IMR-90 (cell line): ENCODE data around the gene ARL10. TPM values are rescaled to one million over a fixed set of nuclear protein-coding genes. Genes with fewer than 3 reads are reported as not detected.
A peak's percentile ranks its signal among the peaks of the same experiment; 100 is the strongest.

Experiments used
- ATAC-seq: fragments of 200-7000 bp; cut with Tn5 transposase; 2 replicates; pipeline ENCODE4 v1.9.1; 2020; ENCODE audit warnings: low read depth, mild to moderate bottlenecking, moderate library complexity
- BruUV-seq: library from RNA; stranded (reverse); fragments of 400-500 nt; replicated peaks from 2 replicates; lab custom pipeline; 2021; lab: Mats Ljungman, UMichigan
- CTCF ChIA-PET: fragments of 300-600 bp; formaldehyde crosslinking; extraction: SDS; loops from one replicate; lab custom pipeline; 2021; ENCODE audit warnings: antibody characterized with exemption; lab: Yijun Ruan, JAX
- POLR2A ChIA-PET: fragments of 300-600 bp; sonication (Branson Sonifier 250); formaldehyde crosslinking; loops from one replicate; lab custom pipeline; 2022; ENCODE audit warnings: antibody characterized with exemption; ENCODE audit not compliant: unreplicated experiment; lab: Charles Lee
- DNase-seq: peaks from one replicate; pipeline ENCODE4 v3.0.0; 2013
- H2AFZ ChIP-seq: replicated peaks from 2 replicates; pipeline ENCODE3; 2013; ENCODE audit warnings: low read length, mild to moderate bottlenecking; ENCODE audit not compliant: poor library complexity
- H2AK5ac ChIP-seq: 2 replicates; pipeline ENCODE4 v1.6.1; 2013; ENCODE audit warnings: low read depth, low read length, inconsistent platforms
- H2AK9ac ChIP-seq: replicated peaks from 2 replicates; pipeline ENCODE3; 2013; ENCODE audit warnings: mild to moderate bottlenecking, low read depth, low read length, moderate library complexity; ENCODE audit not compliant: poor library complexity
- H2BK120ac ChIP-seq: 2 replicates; pipeline ENCODE4 v1.6.1; 2013; ENCODE audit warnings: low read depth, low read length, inconsistent platforms
- H2BK15ac ChIP-seq: 3 replicates; pipeline ENCODE4 v1.6.1; 2013; ENCODE audit warnings: low read depth, low read length, inconsistent platforms
- H2BK20ac ChIP-seq: 2 replicates; pipeline ENCODE4 v1.6.1; 2013; ENCODE audit warnings: low read depth, mild to moderate bottlenecking, inconsistent platforms, low read length, moderate library complexity
- H2BK5ac ChIP-seq: 2 replicates; pipeline ENCODE4 v1.6.1; 2013; ENCODE audit warnings: mild to moderate bottlenecking, low read depth, low read length, inconsistent platforms; ENCODE audit not compliant: poor library complexity, severe bottlenecking
- H3K14ac ChIP-seq: replicated peaks from 2 replicates; pipeline ENCODE4 v1.6.1; 2013; ENCODE audit warnings: low read depth, low read length, inconsistent platforms
- H3K18ac ChIP-seq: 2 replicates; pipeline ENCODE4 v1.6.1; 2013; ENCODE audit warnings: low read depth, low read length, control low read depth
- H3K23ac ChIP-seq: 2 replicates; pipeline ENCODE4 v1.6.1; 2013; ENCODE audit warnings: low read depth, low read length, inconsistent platforms
- H3K27ac ChIP-seq: 2 replicates; pipeline ENCODE4 v1.5.1; 2013; ENCODE audit warnings: mild to moderate bottlenecking, control low read depth, low read length; ENCODE audit not compliant: insufficient read depth
- H3K27me3 ChIP-seq: 2 replicates; pipeline ENCODE4 v1.6.1; 2013; ENCODE audit warnings: low read length; ENCODE audit not compliant: control insufficient read depth, insufficient read depth
- H3K36me3 ChIP-seq: 2 replicates; pipeline ENCODE4 v1.6.1; 2013; ENCODE audit warnings: low read length, mixed read lengths; ENCODE audit not compliant: control insufficient read depth, insufficient read depth
- H3K4ac ChIP-seq: 2 replicates; pipeline ENCODE4 v1.6.1; 2013; ENCODE audit warnings: low read depth, low read length, inconsistent platforms
- H3K4me1 ChIP-seq: 2 replicates; pipeline ENCODE4 v1.6.1; 2013; ENCODE audit warnings: low read length, mixed read lengths; ENCODE audit not compliant: control insufficient read depth, insufficient read depth
- H3K4me2 ChIP-seq: 2 replicates; pipeline ENCODE4 v1.6.1; 2013; ENCODE audit warnings: low read depth, mild to moderate bottlenecking, control low read depth, low read length, moderate library complexity
- H3K4me3 ChIP-seq: 2 replicates; pipeline ENCODE4 v1.5.1; 2013; ENCODE audit warnings: low read depth, mild to moderate bottlenecking, control low read depth, low read length, moderate library complexity; ENCODE audit not compliant: insufficient read depth
- H3K56ac ChIP-seq: 2 replicates; pipeline ENCODE4 v1.6.1; 2013; ENCODE audit warnings: low read length, inconsistent platforms; ENCODE audit not compliant: insufficient read depth; ENCODE audit errors: extremely low read depth
- H3K79me1 ChIP-seq, 2 experiments: 2 replicates each; pipeline ENCODE4 v1.6.1; 2013; ENCODE audit warnings: low read length in 2 of 2, inconsistent platforms in 1 of 2, low read depth in 1 of 2
- H3K9ac ChIP-seq: 2 replicates; pipeline ENCODE4 v1.6.1; 2013; ENCODE audit warnings: low read depth, low read length, control low read depth
- H3K9me1 ChIP-seq: 2 replicates; pipeline ENCODE4 v1.6.1; 2013; ENCODE audit warnings: low read length, inconsistent platforms; ENCODE audit not compliant: insufficient read depth
- H3K9me3 ChIP-seq: 2 replicates; pipeline ENCODE4 v1.6.1; 2013; ENCODE audit warnings: low read length; ENCODE audit not compliant: control insufficient read depth, insufficient read depth
- H4K20me1 ChIP-seq: 2 replicates; pipeline ENCODE4 v1.6.1; 2013; ENCODE audit warnings: low read length, inconsistent platforms; ENCODE audit not compliant: insufficient read depth
- H4K5ac ChIP-seq: 2 replicates; pipeline ENCODE4 v1.6.1; 2013; ENCODE audit warnings: mild to moderate bottlenecking, low read depth, low read length, control low read depth
- H4K8ac ChIP-seq, 2 experiments: 2 replicates each; pipeline ENCODE4 v1.6.1; 2013; ENCODE audit warnings: low read depth in 2 of 2, low read length in 2 of 2, control low read depth in 1 of 2, inconsistent platforms in 1 of 2
- H4K91ac ChIP-seq: 2 replicates; pipeline ENCODE4 v1.6.1; 2013; ENCODE audit warnings: low read depth, low read length, inconsistent platforms; ENCODE audit not compliant: insufficient read depth
- BHLHE40 ChIP-seq: fragments of 150-350 bp; IDR thresholded peaks from 2 replicates; pipeline ENCODE4 v1.6.1; 2016; ENCODE audit warnings: mild to moderate bottlenecking, low read depth, low read length
- CEBPB ChIP-seq: IDR thresholded peaks from 2 replicates; pipeline ENCODE4 v1.6.1; 2012; ENCODE audit warnings: low read depth, low read length, improper control_type of control experiment
- CHD1 ChIP-seq: IDR thresholded peaks from 2 replicates; pipeline ENCODE4 v1.6.1; 2012; ENCODE audit warnings: low read depth, low read length, improper control_type of control experiment
- FOS ChIP-seq: fragments of 150-350 bp; IDR thresholded peaks from 2 replicates; pipeline ENCODE4 v1.6.1; 2016; ENCODE audit warnings: low read depth, low read length
- NFE2L2 ChIP-seq: fragments of 150-350 bp; IDR thresholded peaks from 2 replicates; pipeline ENCODE4 v1.6.1; 2016; ENCODE audit warnings: low read depth, mild to moderate bottlenecking, low read length
- POLR2A ChIP-seq: IDR thresholded peaks from 2 replicates; pipeline ENCODE4 v1.6.1; 2012; ENCODE audit warnings: mild to moderate bottlenecking, low read depth, low read length
- RAD21 ChIP-seq: IDR thresholded peaks from 2 replicates; pipeline ENCODE4 v1.6.1; 2012; ENCODE audit warnings: low read length, improper control_type of control experiment
- RCOR1 ChIP-seq: IDR thresholded peaks from 2 replicates; pipeline ENCODE4 v1.6.1; 2012; ENCODE audit warnings: mild to moderate bottlenecking, low read length, improper control_type of control experiment; ENCODE audit not compliant: insufficient replicate concordance
- RFX5 ChIP-seq: IDR thresholded peaks from 2 replicates; pipeline ENCODE4 v1.8.0; 2012; ENCODE audit warnings: low read depth, mild to moderate bottlenecking, low read length, moderate library complexity
- SMC3 ChIP-seq: fragments of 150-350 bp; IDR thresholded peaks from 2 replicates; pipeline ENCODE4 v1.6.1; 2016; ENCODE audit warnings: low read depth, mild to moderate bottlenecking, antibody characterized with exemption, low read length, moderate library complexity
- WGBS, 2 experiments: methylation state at CpG; one replicate each; pipeline versions ENCODE4 v1.1.5 to v1.1.7; 2013; ENCODE audit warnings: missing lambda C conversion rate in 2 of 2; ENCODE audit not compliant: insufficient read length in 1 of 2; ENCODE audit errors: extremely low coverage in 2 of 2; 5-methylcytosine and 5-hydroxymethylcytosine counted together
- dilution Hi-C: fragments of 300-500 bp; cut with HindIII; formaldehyde crosslinking; loops from one replicate; pipeline ENCODE4 v1.14.3; 2018; ENCODE audit warnings: low sequenced_read_pairs; ENCODE audit not compliant: unreplicated experiment
- in situ Hi-C: fragments of 300-500 bp; cut with MboI; formaldehyde crosslinking; loops from 3 replicates; pipeline ENCODE4 v1.14.3; 2019; ENCODE audit warnings: low sequenced_read_pairs, inconsistent platforms, mixed read lengths
- intact Hi-C: fragments of 100-400 bp; cut with micrococcal nuclease; formaldehyde crosslinking; loops from 2 replicates; pipeline ENCODE4 v1.10.0; 2022
- polyA plus RNA-seq, 3 experiments: library from polyadenylated mRNA; depleted of rRNA; stranded (reverse); fragments of >200 nt; gene quantifications; 2 replicates each; pipeline ENCODE4 v1.2.3, GENCODE V29; 2012; ENCODE audit warnings: low replicate concordance in 1 of 3
- total RNA-seq: library from RNA; depleted of rRNA; stranded (reverse); fragments of >200 nt; gene quantifications from 2 replicates; pipeline ENCODE4 v1.2.3, GENCODE V29; 2012
- TF ChIP-seq, protein P1 (sequence below): fragments of 150-350 bp; IDR thresholded peaks from 2 replicates; pipeline ENCODE4 v1.6.1; 2017; ENCODE audit warnings: mild to moderate bottlenecking, antibody characterized with exemption, low read length, low read depth
- TF ChIP-seq, protein P2 (sequence below): fragments of 150-350 bp; IDR thresholded peaks from 2 replicates; pipeline ENCODE4 v1.6.1; 2016; ENCODE audit warnings: low read depth, mild to moderate bottlenecking, low read length, moderate library complexity, borderline replicate concordance
- TF ChIP-seq, protein P3 (sequence below): conservative IDR thresholded peaks from 2 replicates; pipeline ENCODE4 v1.5.1; 2012; ENCODE audit warnings: mild to moderate bottlenecking, low read depth, low read length, improper control_type of control experiment

Gene ARL10
- total and polyA plus RNA-seq, 2 of the 4 experiments (the other 2 are of a cell fraction) = 3.6 to 6.0 TPM

DNA sequence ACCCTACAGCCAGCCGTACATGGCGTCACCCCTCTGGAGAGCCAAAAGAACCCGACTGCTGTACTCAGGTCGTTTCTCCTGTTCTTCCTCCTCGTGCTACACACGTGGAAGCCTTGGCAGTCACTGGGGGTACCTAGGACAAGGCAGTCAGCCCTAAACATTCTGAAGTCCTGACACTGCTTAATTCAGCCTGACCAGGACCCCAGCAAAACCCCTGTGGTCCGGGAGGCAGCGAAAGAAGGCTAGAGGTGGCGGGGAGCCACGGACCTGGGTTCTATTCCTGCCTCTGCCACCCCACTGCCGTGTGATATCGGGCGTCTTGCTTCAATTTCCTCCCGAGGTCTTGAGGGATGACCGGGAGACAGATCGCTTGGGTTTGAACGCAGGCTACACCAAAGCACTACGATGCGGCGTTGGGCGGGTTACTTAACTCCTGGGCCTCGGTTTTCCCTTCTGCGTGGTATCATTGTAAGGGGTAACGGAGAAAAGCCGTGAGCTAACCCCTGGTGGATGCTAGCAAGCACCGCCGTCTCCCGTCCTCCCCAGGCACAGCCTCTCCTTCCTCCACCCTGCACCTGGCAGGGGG is 429 bp upstream of the ARL10 start (continued):
- TF ChIP-seq RCOR1 = no peak

DNA sequence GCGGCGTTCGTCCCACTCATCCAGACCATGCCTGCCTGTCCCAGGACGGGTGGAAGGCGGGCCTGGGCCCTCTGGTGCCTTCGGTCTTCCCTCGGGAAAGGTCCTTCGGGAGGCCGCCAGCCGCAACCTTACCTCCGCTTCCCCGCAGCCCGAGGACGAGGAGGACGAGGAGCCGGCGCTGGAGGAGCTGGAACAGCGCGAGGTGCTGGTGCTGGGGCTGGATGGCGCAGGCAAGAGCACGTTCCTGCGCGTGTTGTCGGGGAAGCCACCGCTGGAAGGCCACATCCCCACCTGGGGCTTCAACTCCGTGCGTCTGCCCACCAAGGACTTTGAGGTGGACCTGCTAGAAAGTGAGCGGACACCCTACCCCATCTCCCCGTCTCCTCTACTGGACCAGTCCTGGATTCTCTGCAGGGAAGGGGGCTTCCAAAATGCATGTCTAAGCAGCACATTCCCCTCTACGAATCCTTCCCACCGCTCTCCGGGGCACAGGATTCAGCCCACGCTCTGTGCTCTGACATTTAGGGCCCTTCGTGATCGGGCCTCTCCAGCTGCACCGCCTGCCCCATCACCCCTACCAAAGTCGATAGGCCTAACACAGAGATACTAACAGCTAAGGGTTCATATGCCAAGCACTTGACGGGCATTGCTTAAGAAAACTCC is 1.1 kb downstream of the ARL10 start:
- BruUV-seq = no TSS peak
- WGBS, 2 experiments = 30% methylated on average over 10 of the region's 38 CpGs; no CpG with 5 or more reads in 1 of the 2 experiments
- TF ChIP-seq CHD1 (no peak), POLR2A (no peak), SMC3 (no peak), BHLHE40 (no peak), NFE2L2 (no peak), CEBPB (no peak), FOS (no peak), RAD21 (no peak), RCOR1 (no peak), RFX5 (no peak)
- TF ChIP-seq, protein P1, sequence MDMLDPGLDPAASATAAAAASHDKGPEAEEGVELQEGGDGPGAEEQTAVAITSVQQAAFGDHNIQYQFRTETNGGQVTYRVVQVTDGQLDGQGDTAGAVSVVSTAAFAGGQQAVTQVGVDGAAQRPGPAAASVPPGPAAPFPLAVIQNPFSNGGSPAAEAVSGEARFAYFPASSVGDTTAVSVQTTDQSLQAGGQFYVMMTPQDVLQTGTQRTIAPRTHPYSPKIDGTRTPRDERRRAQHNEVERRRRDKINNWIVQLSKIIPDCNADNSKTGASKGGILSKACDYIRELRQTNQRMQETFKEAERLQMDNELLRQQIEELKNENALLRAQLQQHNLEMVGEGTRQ = no peak
- TF ChIP-seq, protein P2, sequence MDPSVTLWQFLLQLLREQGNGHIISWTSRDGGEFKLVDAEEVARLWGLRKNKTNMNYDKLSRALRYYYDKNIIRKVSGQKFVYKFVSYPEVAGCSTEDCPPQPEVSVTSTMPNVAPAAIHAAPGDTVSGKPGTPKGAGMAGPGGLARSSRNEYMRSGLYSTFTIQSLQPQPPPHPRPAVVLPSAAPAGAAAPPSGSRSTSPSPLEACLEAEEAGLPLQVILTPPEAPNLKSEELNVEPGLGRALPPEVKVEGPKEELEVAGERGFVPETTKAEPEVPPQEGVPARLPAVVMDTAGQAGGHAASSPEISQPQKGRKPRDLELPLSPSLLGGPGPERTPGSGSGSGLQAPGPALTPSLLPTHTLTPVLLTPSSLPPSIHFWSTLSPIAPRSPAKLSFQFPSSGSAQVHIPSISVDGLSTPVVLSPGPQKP = no peak
- TF ChIP-seq, protein P3, sequence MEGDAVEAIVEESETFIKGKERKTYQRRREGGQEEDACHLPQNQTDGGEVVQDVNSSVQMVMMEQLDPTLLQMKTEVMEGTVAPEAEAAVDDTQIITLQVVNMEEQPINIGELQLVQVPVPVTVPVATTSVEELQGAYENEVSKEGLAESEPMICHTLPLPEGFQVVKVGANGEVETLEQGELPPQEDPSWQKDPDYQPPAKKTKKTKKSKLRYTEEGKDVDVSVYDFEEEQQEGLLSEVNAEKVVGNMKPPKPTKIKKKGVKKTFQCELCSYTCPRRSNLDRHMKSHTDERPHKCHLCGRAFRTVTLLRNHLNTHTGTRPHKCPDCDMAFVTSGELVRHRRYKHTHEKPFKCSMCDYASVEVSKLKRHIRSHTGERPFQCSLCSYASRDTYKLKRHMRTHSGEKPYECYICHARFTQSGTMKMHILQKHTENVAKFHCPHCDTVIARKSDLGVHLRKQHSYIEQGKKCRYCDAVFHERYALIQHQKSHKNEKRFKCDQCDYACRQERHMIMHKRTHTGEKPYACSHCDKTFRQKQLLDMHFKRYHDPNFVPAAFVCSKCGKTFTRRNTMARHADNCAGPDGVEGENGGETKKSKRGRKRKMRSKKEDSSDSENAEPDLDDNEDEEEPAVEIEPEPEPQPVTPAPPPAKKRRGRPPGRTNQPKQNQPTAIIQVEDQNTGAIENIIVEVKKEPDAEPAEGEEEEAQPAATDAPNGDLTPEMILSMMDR = no peak

More for the DNA sequence above, 1.1 kb downstream of the ARL10 start:
- no peaks in the 10 kb centered on the region for H3K9me3 ChIP-seq
- DNase-seq (no peak), ATAC-seq (no peak)
- H2BK5ac ChIP-seq = peak overlapping the region; percentile 23
- H3K4ac ChIP-seq = peak overlapping the region; percentile 66
- peak overlapping the region; percentile 79 for H3K14ac ChIP-seq
- dilution Hi-C loops (no loop called here), intact Hi-C loops (no loop called here), in situ Hi-C loops (no loop called here)
- H2BK20ac ChIP-seq = no peak overlapping the region
- H3K27ac ChIP-seq = peak overlapping the region; percentile 64
- H4K91ac ChIP-seq = peak overlapping the region; percentile 83
- H3K79me1 ChIP-seq = peaks cover 13 to 17% of the 10 kb centered on the region in 2 experiments
- H2BK15ac ChIP-seq = no peak overlapping the region
- H2BK120ac ChIP-seq = peak overlapping the region; percentile 18
- H3K4me1 ChIP-seq = peaks cover 7% of the 10 kb centered on the region
- peak overlapping the region; percentile 50 for H3K23ac ChIP-seq
- peaks cover 17% of the 10 kb centered on the region for H3K36me3 ChIP-seq
- H3K9me1 ChIP-seq = peaks cover 4% of the 10 kb centered on the region
- H2AK9ac ChIP-seq = peak overlapping the region; percentile 86
- H4K5ac ChIP-seq = peak overlapping the region; percentile 62
- peak overlapping the region; percentile 95 for H2AFZ ChIP-seq
- peak overlapping the region; percentile 71 for H3K4me2 ChIP-seq
- no peaks in the 10 kb centered on the region for H3K27me3 ChIP-seq
- H2AK5ac ChIP-seq = peak overlapping the region; percentile 88
- H3K4me3 ChIP-seq = peak overlapping the region; percentile 58
- CTCF ChIA-PET = no interaction called here
- H4K8ac ChIP-seq = peak overlapping the region; percentile 74 to 100
- H4K20me1 ChIP-seq = no peaks in the 10 kb centered on the region
- H3K18ac ChIP-seq = peak overlapping the region; percentile 21; the same call in 1 of the 2 replicates
- H3K56ac ChIP-seq = no peak overlapping the region
- peak overlapping the region; percentile 72 for H3K9ac ChIP-seq
- POLR2A ChIA-PET = no interaction called here
